DMS53 (cell line): ENCODE results near the gene PLA2G7.
A peak's percentile ranks its signal among the peaks of the same experiment; 100 is the strongest.

Source experiments
- DNase-seq: peaks from one replicate; lab custom pipeline; 2025; lab: John Stamatoyannopoulos, UW

Gene PLA2G7

DNA sequence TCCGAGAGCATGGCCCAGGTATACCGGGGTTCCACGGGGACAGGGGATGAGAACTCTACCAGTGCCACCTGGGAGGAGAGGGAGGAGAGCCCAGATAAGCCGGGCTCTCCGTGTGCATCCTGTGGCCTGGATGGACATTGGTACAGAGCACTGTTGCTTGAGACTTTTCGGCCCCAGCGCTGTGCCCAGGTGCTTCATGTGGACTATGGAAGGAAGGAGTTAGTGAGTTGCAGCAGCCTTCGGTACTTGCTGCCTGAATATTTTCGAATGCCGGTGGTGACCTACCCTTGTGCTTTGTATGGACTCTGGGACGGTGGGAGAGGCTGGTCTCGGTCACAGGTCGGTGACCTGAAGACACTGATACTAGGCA lies 46.2 kb downstream of the PLA2G7 start:
- no peak for DNase-seq

- DNase-seq = no peak
Measured at GRCh38 chr6:46688117-46688965, 46.8 kb downstream of the PLA2G7 start.

DNA sequence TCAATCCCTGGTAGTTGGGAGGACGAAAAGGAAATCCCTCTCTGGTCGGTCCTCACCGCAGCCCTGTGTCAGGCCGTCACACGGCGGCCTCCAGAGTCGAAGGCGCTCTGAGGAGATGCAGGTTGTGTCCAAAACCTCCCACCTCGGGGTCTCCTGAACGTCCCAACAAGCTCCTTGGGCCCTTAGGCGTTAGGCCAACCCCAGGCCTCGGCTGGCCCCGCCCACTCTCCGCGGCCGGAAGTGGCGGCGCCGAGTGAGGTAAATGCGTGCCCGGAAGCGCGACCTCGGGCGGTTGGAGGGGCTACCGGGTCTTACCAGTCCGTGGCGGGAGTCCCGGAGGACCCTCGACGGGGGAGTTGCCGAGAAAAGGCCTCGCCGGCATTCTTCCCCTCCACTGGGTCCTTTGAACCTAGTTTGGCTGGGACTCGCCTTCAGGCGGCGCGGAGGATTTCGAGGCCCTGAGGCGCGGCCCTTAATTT lies 47.5 kb downstream of the PLA2G7 start, which contains the start of gene TDRD6:
TDRD6 (plus strand) TSS at position 267 of the 479 bp plus-strand sequence. CDS start 244 bp downstream, outside the sequence.
- no peak for DNase-seq

- no peak for DNase-seq
Measured at GRCh38 chr6:46684771-46685170, 50.4 kb downstream of the PLA2G7 start.

- DNase-seq = peak; percentile 12
Measured at GRCh38 chr6:46677314-46677654, 57.9 kb downstream of the PLA2G7 start.

GRCh38 chr6:46676604-46677313 lies 58.4 kb downstream of the PLA2G7 start:
- DNase-seq = no peak

DNA sequence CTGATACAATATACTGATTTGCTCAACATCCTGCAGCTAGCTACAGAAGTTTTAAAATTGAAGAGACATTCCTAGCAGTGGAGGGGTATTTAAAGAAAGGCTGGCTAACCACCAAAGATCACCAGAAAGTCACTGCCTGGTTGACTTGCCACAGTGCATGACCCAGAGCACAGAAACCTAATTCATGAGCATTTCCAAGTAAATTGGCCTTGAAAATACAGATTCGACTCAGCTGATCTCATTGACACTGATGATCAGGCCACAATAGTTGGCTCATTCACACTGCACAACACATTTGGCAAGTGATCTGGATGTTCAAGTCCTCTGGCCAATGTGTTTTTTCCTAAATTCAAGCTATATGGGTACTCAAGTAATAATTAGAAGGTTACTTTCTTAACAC lies 60.8 kb downstream of the PLA2G7 start:
- DNase-seq = no peak

GRCh38 chr6:46667377-46667776 lies 67.8 kb downstream of the PLA2G7 start:
- no peak for DNase-seq

- no peak for DNase-seq
Measured at GRCh38 chr6:46661483-46661882, 73.7 kb downstream of the PLA2G7 start.

DNA sequence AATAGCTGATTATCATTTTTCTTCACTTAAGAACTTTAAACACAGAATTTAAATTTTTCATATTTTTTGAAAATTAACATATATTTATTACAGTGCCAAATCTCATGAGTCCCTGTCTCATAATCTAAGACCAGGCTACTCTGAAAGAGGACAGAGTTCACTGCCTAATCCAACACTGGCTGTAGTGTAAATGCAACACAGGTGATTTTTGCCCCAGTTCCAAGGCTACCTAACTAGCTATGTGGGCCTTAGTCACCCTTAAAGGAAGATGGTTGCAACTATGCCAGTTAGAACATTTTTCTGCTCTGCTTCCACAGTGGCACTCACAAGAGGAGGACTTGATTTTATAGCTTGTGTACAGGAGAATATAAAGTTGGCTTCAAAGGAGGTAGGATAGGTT lies 77.5 kb downstream of the PLA2G7 start:
- no peak for DNase-seq

GRCh38 chr6:46655803-46656202 lies 79.4 kb downstream of the PLA2G7 start:
- DNase-seq = peak; percentile 14
